ENCODE results near the gene CIAPIN1. TPM values are rescaled to one million over a fixed set of nuclear protein-coding genes. Genes with fewer than 3 reads are reported as not detected.

Gene CIAPIN1
- total and polyA plus RNA-seq, 2 of the 4 experiments (the other 2 are of a cell fraction), result 41.6 to 47.7 TPM

DNA sequence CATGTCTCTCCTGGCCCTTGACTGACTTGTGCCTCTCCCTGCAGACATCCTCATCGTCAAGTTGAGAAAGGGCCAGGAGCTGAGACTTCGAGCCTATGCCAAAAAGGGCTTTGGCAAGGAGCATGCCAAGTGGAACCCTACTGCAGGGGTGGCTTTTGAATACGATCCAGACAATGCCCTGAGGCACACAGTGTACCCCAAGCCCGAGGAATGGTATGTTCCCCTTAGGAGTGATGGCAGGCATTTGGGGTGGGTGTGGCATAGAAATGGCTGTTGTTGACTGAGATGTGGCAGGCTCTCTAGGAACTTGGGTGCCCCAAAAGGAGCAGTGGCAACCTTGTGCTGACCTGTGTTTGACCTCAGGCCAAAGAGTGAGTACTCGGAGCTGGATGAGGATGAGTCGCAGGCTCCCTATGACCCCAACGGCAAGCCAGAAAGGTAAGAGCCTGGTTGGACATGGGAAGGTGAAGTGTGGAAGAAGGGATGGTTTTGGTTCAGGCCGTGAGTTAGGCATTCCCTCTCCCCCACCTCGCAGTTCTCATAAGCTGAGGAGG, 22.8 kb upstream of the CIAPIN1 start:
- H3K23ac ChIP-seq (ENCODE audit: low read depth, low read length), result no peak overlapping the region
- DNase-seq, result no peak
- H3K9me1 ChIP-seq (ENCODE audit: insufficient read depth, low read length), result no peaks in the 10 kb centered on the region
- H3K9me3 ChIP-seq (ENCODE audit: control insufficient read depth, insufficient read depth, low read length), result no peaks in the 10 kb centered on the region
- no peak overlapping the region for H2BK20ac ChIP-seq (ENCODE audit: low read depth, low read length)
- BruUV-seq (replicated peaks), result no TSS peak
- in situ Hi-C loops (cut with MboI; ENCODE audit: low sequenced_read_pairs) (no loop called here), dilution Hi-C loops (cut with HindIII; ENCODE audit: low sequenced_read_pairs, unreplicated experiment) (no loop called here), intact Hi-C loops (cut with micrococcal nuclease) (no loop called here)
- H3K4ac ChIP-seq (ENCODE audit: low read depth, low read length), result no peak overlapping the region
- H2AK9ac ChIP-seq (replicated peaks; ENCODE audit: low read depth, low read length, poor library complexity), result no peak overlapping the region
- CTCF ChIA-PET, result no interaction called here
- no peak overlapping the region for H3K27ac ChIP-seq (ENCODE audit: insufficient read depth, low read length)
- no peak overlapping the region for H3K14ac ChIP-seq (replicated peaks; ENCODE audit: low read depth, low read length)
- H3K4me2 ChIP-seq (ENCODE audit: low read depth, low read length), result no peak overlapping the region
- POLR2A ChIA-PET (ENCODE audit: unreplicated experiment), result no interaction called here
- peaks cover 65% of the 10 kb centered on the region for H3K36me3 ChIP-seq (ENCODE audit: control insufficient read depth, insufficient read depth, low read length)
- H3K4me1 ChIP-seq (ENCODE audit: control insufficient read depth, insufficient read depth, low read length), result no peaks in the 10 kb centered on the region; the same call in 1 of the 2 replicates
- H2BK15ac ChIP-seq (ENCODE audit: low read depth, low read length), result no peak overlapping the region
- H2BK5ac ChIP-seq (ENCODE audit: low read depth, low read length, poor library complexity, severe bottlenecking), result no peak overlapping the region
- no peak overlapping the region for H4K91ac ChIP-seq (ENCODE audit: insufficient read depth, low read depth, low read length)
- H2BK120ac ChIP-seq (ENCODE audit: low read depth, low read length), result no peak overlapping the region
- 0 out of 2 replicates have a peak, but pooled peaks cover 12% of the 10 kb centered on the region for H4K20me1 ChIP-seq (ENCODE audit: insufficient read depth, low read length)
- TF ChIP-seq BHLHE40 (IDR thresholded peaks at IDR 0.05; ENCODE audit: low read depth, low read length), result no peak
- TF ChIP-seq POLR2A (IDR thresholded peaks at IDR 0.05; ENCODE audit: low read depth, low read length), result no peak
- no peak for TF ChIP-seq MAFK (IDR thresholded peaks at IDR 0.05; ENCODE audit: low read depth, low read length)
- TF ChIP-seq RCOR1 (IDR thresholded peaks at IDR 0.05; ENCODE audit: insufficient replicate concordance, low read length), result no peak
- TF ChIP-seq, protein P1, sequence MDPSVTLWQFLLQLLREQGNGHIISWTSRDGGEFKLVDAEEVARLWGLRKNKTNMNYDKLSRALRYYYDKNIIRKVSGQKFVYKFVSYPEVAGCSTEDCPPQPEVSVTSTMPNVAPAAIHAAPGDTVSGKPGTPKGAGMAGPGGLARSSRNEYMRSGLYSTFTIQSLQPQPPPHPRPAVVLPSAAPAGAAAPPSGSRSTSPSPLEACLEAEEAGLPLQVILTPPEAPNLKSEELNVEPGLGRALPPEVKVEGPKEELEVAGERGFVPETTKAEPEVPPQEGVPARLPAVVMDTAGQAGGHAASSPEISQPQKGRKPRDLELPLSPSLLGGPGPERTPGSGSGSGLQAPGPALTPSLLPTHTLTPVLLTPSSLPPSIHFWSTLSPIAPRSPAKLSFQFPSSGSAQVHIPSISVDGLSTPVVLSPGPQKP (IDR thresholded peaks at IDR 0.05; ENCODE audit: borderline replicate concordance, low read depth, low read length), result no peak
- no peak for TF ChIP-seq SMC3 (IDR thresholded peaks at IDR 0.05; ENCODE audit: low read depth, low read length)
- no peak for TF ChIP-seq RFX5 (IDR thresholded peaks at IDR 0.05; ENCODE audit: low read depth, low read length)
- TF ChIP-seq CEBPB (IDR thresholded peaks at IDR 0.05; ENCODE audit: low read depth, low read length), result no peak
- TF ChIP-seq, protein P2, sequence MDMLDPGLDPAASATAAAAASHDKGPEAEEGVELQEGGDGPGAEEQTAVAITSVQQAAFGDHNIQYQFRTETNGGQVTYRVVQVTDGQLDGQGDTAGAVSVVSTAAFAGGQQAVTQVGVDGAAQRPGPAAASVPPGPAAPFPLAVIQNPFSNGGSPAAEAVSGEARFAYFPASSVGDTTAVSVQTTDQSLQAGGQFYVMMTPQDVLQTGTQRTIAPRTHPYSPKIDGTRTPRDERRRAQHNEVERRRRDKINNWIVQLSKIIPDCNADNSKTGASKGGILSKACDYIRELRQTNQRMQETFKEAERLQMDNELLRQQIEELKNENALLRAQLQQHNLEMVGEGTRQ (IDR thresholded peaks at IDR 0.05; ENCODE audit: low read depth, low read length), result no peak
- no peak for TF ChIP-seq FOS (IDR thresholded peaks at IDR 0.05; ENCODE audit: low read depth, low read length)
- no peak for TF ChIP-seq NFE2L2 (IDR thresholded peaks at IDR 0.05; ENCODE audit: low read depth, low read length)
- TF ChIP-seq RAD21 (IDR thresholded peaks at IDR 0.05; ENCODE audit: low read length), result no peak
- no peak for TF ChIP-seq MAZ (IDR thresholded peaks at IDR 0.05; ENCODE audit: borderline replicate concordance, low read depth, low read length)
- no peak overlapping the region for H2AFZ ChIP-seq (replicated peaks; ENCODE audit: low read length, poor library complexity)
- ATAC-seq (ENCODE audit: low read depth), result no peak
- H3K56ac ChIP-seq (ENCODE audit: extremely low read depth, insufficient read depth, low read length), result no peak overlapping the region
- no peak overlapping the region for H4K5ac ChIP-seq (ENCODE audit: low read depth, low read length)
- H3K18ac ChIP-seq (ENCODE audit: low read depth, low read length), result no peak overlapping the region
- H4K8ac ChIP-seq (ENCODE audit: low read depth in 2 of 2, low read length in 2 of 2), result no peak overlapping the region
- H3K4me3 ChIP-seq (ENCODE audit: insufficient read depth, low read depth, low read length), result no peak overlapping the region
- peaks cover 9 to 27% of the 10 kb centered on the region in 2 experiments for H3K79me1 ChIP-seq (ENCODE audit: low read depth in 1 of 2, low read length in 2 of 2)
- H3K27me3 ChIP-seq (ENCODE audit: control insufficient read depth, insufficient read depth, low read length), result no peaks in the 10 kb centered on the region
- WGBS, 2 experiments (ENCODE audit: extremely low coverage in 2 of 2, insufficient read length in 1 of 2), result 90% methylated on average over 5 of the region's 9 CpGs; no CpG with 5 or more reads in 1 of the 2 experiments
- H2AK5ac ChIP-seq (ENCODE audit: low read depth, low read length), result no peak overlapping the region
- no peak overlapping the region for H3K9ac ChIP-seq (ENCODE audit: low read depth, low read length)
